K562 (cell line): ENCODE measurements around the gene TMEM273.

ENCODE experiments used
- PHF20 ChIP-seq: fragments of 450-650 bp; IDR thresholded peaks from 2 replicates; pipeline ENCODE4 v1.6.1; 2018; ENCODE audit not compliant: partially characterized antibody
- ZFP30 ChIP-seq: fragments of 250-450 bp; sonication (Bioruptor Pico); IDR thresholded peaks from 2 replicates; pipeline ENCODE4 v1.8.0; 2022; ENCODE audit warnings: moderate library complexity, mild to moderate bottlenecking, inconsistent platforms, borderline replicate concordance

DNA sequence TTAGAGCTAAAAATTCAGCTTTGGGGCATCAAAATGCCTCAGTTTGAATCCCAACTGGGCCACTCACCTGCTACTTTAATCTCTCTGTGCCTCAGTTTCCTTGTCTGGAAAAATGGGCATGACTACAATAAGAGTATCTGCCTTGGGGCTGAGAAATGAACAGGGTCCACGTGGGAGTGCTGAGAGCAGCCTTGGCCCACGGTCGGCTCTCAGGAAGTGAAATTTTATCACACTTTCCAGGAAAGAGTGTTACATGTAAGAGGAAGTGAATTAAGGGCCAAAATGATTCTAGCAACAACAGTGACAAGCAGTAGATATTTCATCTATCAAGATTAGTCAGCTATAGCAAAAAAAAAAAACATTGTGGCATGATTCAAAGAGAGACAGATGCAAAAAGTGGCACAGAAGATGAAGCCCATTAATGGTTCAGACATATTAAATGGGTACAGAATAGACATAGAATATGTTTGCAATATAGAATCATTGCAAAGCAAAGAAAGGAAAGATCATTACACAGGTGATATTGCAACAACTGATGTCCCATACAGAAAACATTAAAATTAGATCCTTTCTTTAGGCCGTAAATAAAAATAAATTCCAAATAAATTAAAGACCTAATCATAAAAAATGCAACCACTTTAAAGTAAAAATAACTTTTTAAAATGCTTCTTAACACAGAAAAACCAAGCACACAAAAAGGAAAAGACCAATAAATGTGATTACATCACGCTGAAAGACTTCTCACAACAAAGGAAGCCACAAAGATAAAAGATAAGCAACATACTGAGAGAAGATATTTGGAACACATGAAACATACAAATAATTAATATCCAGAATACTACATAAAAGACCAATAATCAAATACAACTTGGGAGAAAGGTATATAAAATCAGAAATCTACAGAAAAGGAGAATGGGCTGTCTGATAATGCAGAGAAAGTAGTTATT is 4.3 kb downstream of the TMEM273 start:
- TF ChIP-seq PHF20 (no peak), ZFP30 (CRISPR knock-in tag) (no peak)
